Measurements from ENCODE around the gene PARS2.

DNA sequence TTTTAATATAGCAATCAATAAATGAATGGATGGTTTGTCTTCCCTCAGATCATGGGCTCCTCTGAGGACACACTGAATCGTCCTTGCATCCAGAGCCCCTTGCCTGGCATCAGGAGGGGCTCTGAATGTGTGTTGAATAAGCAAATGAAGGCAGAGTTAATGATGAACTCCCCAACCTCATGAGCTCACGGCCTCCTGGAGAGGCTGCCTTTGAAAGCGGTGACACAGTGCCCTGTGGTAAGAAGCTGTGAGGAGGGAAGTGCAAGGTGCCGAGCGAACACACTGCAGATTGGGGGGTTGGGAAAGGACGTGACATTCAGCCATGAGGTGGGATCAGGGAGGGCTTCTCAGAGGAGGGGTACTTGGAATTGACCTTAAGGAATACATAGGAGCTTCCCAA is 3.2 kb upstream of the PARS2 start:
- TF ChIP-seq EZH2 (IDR thresholded peaks at IDR 0.05; ENCODE audit: low read length, unreplicated experiment) (no peak), CTCF (conservative IDR thresholded peaks at IDR 0.05; ENCODE audit: low read depth, low read length) (no peak), EZH2phosphoT487 (IDR thresholded peaks at IDR 0.05; ENCODE audit: borderline replicate concordance, low read length) (no peak)

All from PC-3 (cell line).